ENCODE results near the gene APH1A. TPM values are rescaled to one million over a fixed set of nuclear protein-coding genes. Genes with fewer than 3 reads are reported as not detected.

Gene APH1A
- total and polyA plus RNA-seq, 5 donors = 71.3 to 84.2 (median 75.0) TPM

GRCh38 chr1:150288822-150289221, 20.0 kb upstream of the APH1A start:
- Histone ChIP-seq H3K27me3 (ENCODE audit: control insufficient read depth, insufficient read depth) (no peaks in the 10 kb centered on the region), H3K4me3 (ENCODE audit: low read length) (no peak overlapping the region), H3K4me1 (ENCODE audit: control insufficient read depth, insufficient read depth, low read length) (no peaks in the 10 kb centered on the region), H3K9me3 (ENCODE audit: control insufficient read depth, low read length) (no peaks in the 10 kb centered on the region), H3K27ac (ENCODE audit: low read length) (no peak overlapping the region)
- ATAC-seq = no peak
- intact Hi-C loops (cut with DNase I) = no loop called here
- WGBS = 90% methylated on average over 4 of the region's 4 CpGs
- no peak for DNase-seq

GRCh38 chr1:150288382-150288781, 19.6 kb upstream of the APH1A start:
- DNase-seq = no peak
- no peak overlapping the region for H3K27ac ChIP-seq (ENCODE audit: low read length)
- H3K27me3 ChIP-seq (ENCODE audit: control insufficient read depth, insufficient read depth) = no peaks in the 10 kb centered on the region
- H3K4me1 ChIP-seq (ENCODE audit: control insufficient read depth, insufficient read depth, low read length) = no peaks in the 10 kb centered on the region
- H3K4me3 ChIP-seq (ENCODE audit: low read length) = no peak overlapping the region
- no peaks in the 10 kb centered on the region for H3K9me3 ChIP-seq (ENCODE audit: control insufficient read depth, low read length)
- no peak for ATAC-seq
- intact Hi-C loops (cut with DNase I) = no loop called here
- 84% methylated on average over 1 of the region's 1 CpG for WGBS

GRCh38 chr1:150283260-150283659, 14.4 kb upstream of the APH1A start:
- ATAC-seq = no peak
- 83% methylated on average over 12 of the region's 12 CpGs for WGBS
- H3K4me3 ChIP-seq (ENCODE audit: low read length) = peak overlapping the region; percentile 48
- peak overlapping the region; percentile 31 for H3K27ac ChIP-seq (ENCODE audit: low read length)
- DNase-seq = peak in 1 of 3 donors; percentile 45
- intact Hi-C loops (cut with DNase I) = no loop called here
- H3K9me3 ChIP-seq (ENCODE audit: control insufficient read depth, low read length) = no peaks in the 10 kb centered on the region
- peaks cover 4% of the 10 kb centered on the region for H3K4me1 ChIP-seq (ENCODE audit: control insufficient read depth, insufficient read depth, low read length)
- no peaks in the 10 kb centered on the region for H3K27me3 ChIP-seq (ENCODE audit: control insufficient read depth, insufficient read depth)

- H3K4me3 ChIP-seq (ENCODE audit: low read length) = peak overlapping the region; percentile 48
- peaks cover 4% of the 10 kb centered on the region for H3K4me1 ChIP-seq (ENCODE audit: control insufficient read depth, insufficient read depth, low read length)
- H3K27ac ChIP-seq (ENCODE audit: low read length) = peak overlapping the region; percentile 92
- DNase-seq (peak in 1 of 3 donors; percentile 79), ATAC-seq (peak; percentile 10 to 26)
- WGBS = 3% methylated on average over 21 of the region's 21 CpGs
- H3K27me3 ChIP-seq (ENCODE audit: control insufficient read depth, insufficient read depth) = no peaks in the 10 kb centered on the region
- no peaks in the 10 kb centered on the region for H3K9me3 ChIP-seq (ENCODE audit: control insufficient read depth, low read length)
- intact Hi-C loops (cut with DNase I) = no loop called here
Measured at GRCh38 chr1:150282558-150282958, 13.7 kb upstream of the APH1A start.

GRCh38 chr1:150281758-150282557, 13.1 kb upstream of the APH1A start, which contains the start of gene CIART:
CIART (plus strand) TSS chr1:150282554; CDS start chr1:150283268, 714 bp downstream.
- H3K27ac ChIP-seq (ENCODE audit: low read length) = peak within 1 kb of the TSS; percentile 97
- WGBS = under 1% methylated on average over 46 of the region's 46 CpGs
- ATAC-seq = peak; percentile 98
- H3K4me3 ChIP-seq (ENCODE audit: low read length) = peak within 1 kb of the TSS; percentile 65
- peaks cover 4% of the 10 kb centered on the region for H3K4me1 ChIP-seq (ENCODE audit: control insufficient read depth, insufficient read depth, low read length)
- intact Hi-C loops (cut with DNase I) = loop anchor here in 2 of 4 donors (1.0 to 2.0 kb wide), 2 partner anchors 25 to 26 kb away; partner anchors contain the start of gene CA14 (in 1 of the 2)
- no peaks in the 10 kb centered on the region for H3K27me3 ChIP-seq (ENCODE audit: control insufficient read depth, insufficient read depth)
- peak; percentile 95 to 97 (median 96) for DNase-seq
- H3K9me3 ChIP-seq (ENCODE audit: control insufficient read depth, low read length) = no peaks in the 10 kb centered on the region

- H3K9me3 ChIP-seq (ENCODE audit: control insufficient read depth, low read length) = no peaks in the 10 kb centered on the region
- peak overlapping the region; percentile 97 for H3K27ac ChIP-seq (ENCODE audit: low read length)
- 2% methylated on average over 15 of the region's 15 CpGs for WGBS
- ATAC-seq (peak; percentile 74 to 77), DNase-seq (peak; percentile 76 to 92 (median 85))
- no peaks in the 10 kb centered on the region for H3K27me3 ChIP-seq (ENCODE audit: control insufficient read depth, insufficient read depth)
- peaks cover 4% of the 10 kb centered on the region for H3K4me1 ChIP-seq (ENCODE audit: control insufficient read depth, insufficient read depth, low read length)
- intact Hi-C loops (cut with DNase I) = loop anchor here in 2 of 4 donors (1.0 to 2.0 kb wide), 2 partner anchors 24 to 25 kb away; partner anchors contain the start of gene CA14 (in 1 of the 2)
- peak overlapping the region; percentile 65 for H3K4me3 ChIP-seq (ENCODE audit: low read length)
Measured at GRCh38 chr1:150281221-150281757, 12.5 kb upstream of the APH1A start.

- Histone ChIP-seq H3K27me3 (ENCODE audit: control insufficient read depth, insufficient read depth) (no peaks in the 10 kb centered on the region), H3K27ac (ENCODE audit: low read length) (peak overlapping the region; percentile 54), H3K9me3 (ENCODE audit: control insufficient read depth, low read length) (no peaks in the 10 kb centered on the region), H3K4me3 (ENCODE audit: low read length) (no peak overlapping the region), H3K4me1 (ENCODE audit: control insufficient read depth, insufficient read depth, low read length) (peaks cover 4% of the 10 kb centered on the region)
- no peak for ATAC-seq
- no peak for DNase-seq
- 79% methylated on average over 6 of the region's 6 CpGs for WGBS
- intact Hi-C loops (cut with DNase I) = loop anchor here in 1 of 4 donors (2.0 kb wide), 1 partner anchor 23 kb away; the partner anchor contains the start of gene CA14
Measured at GRCh38 chr1:150280138-150280707, 11.4 kb upstream of the APH1A start.

- WGBS = 48% methylated on average over 1 of the region's 1 CpG
- no peak for DNase-seq
- intact Hi-C loops (cut with DNase I) = no loop called here
- ATAC-seq = no peak
- H3K9me3 ChIP-seq (ENCODE audit: control insufficient read depth, low read length) = no peaks in the 10 kb centered on the region
- no peak overlapping the region for H3K4me3 ChIP-seq (ENCODE audit: low read length)
- no peaks in the 10 kb centered on the region for H3K4me1 ChIP-seq (ENCODE audit: control insufficient read depth, insufficient read depth, low read length)
- H3K27ac ChIP-seq (ENCODE audit: low read length) = peak overlapping the region; percentile 8
- no peaks in the 10 kb centered on the region for H3K27me3 ChIP-seq (ENCODE audit: control insufficient read depth, insufficient read depth)
Measured at GRCh38 chr1:150273311-150273710, 4.5 kb upstream of the APH1A start.

GRCh38 chr1:150271291-150271959, 2.6 kb upstream of the APH1A start:
- ATAC-seq (no peak), DNase-seq (no peak)
- Histone ChIP-seq H3K27ac (ENCODE audit: low read length) (no peak overlapping the region), H3K9me3 (ENCODE audit: control insufficient read depth, low read length) (no peaks in the 10 kb centered on the region), H3K4me3 (ENCODE audit: low read length) (no peak overlapping the region), H3K27me3 (ENCODE audit: control insufficient read depth, insufficient read depth) (no peaks in the 10 kb centered on the region), H3K4me1 (ENCODE audit: control insufficient read depth, insufficient read depth, low read length) (no peaks in the 10 kb centered on the region)
- intact Hi-C loops (cut with DNase I) = no loop called here
- 94% methylated on average over 7 of the region's 7 CpGs for WGBS

- no peaks in the 10 kb centered on the region for H3K9me3 ChIP-seq (ENCODE audit: control insufficient read depth, low read length)
- H3K27me3 ChIP-seq (ENCODE audit: control insufficient read depth, insufficient read depth) = no peaks in the 10 kb centered on the region
- no peaks in the 10 kb centered on the region for H3K4me1 ChIP-seq (ENCODE audit: control insufficient read depth, insufficient read depth, low read length)
- DNase-seq (no peak), ATAC-seq (no peak)
- 27% methylated on average over 10 of the region's 10 CpGs for WGBS
- peak overlapping the region; percentile 71 for H3K27ac ChIP-seq (ENCODE audit: low read length)
- peak overlapping the region; percentile 75 for H3K4me3 ChIP-seq (ENCODE audit: low read length)
- intact Hi-C loops (cut with DNase I) = no loop called here
Measured at GRCh38 chr1:150269451-150269850, 635 bp upstream of the APH1A start.

Data from right cardiac atrium (tissue), 5 donors.